GM21528 (cell line): Measurements from ENCODE around the gene OR5D14.

Experiments
- ATAC-seq: cut with Tn5 transposase; IDR thresholded peaks from one replicate; pipeline ENCODE4 v1.9.1; 2021; ENCODE audit warnings: mild to moderate bottlenecking, moderate library complexity; ENCODE audit not compliant: unreplicated experiment, low FRiP score

The OR5D14 gene

GRCh38 chr11:55795256-55795655 is at the start of gene OR5D14:
Gene OR5D14 (plus strand): TSS chr11:55795556. CDS start chr11:55795556, 0 bp downstream.
- ATAC-seq, result no peak

- ATAC-seq, result no peak
Measured at GRCh38 chr11:55773138-55773537, 22.2 kb upstream of the OR5D14 start, which contains the start of gene OR5D13. Gene OR5D13 (plus strand): TSS chr11:55773438. CDS start chr11:55773438, 0 bp downstream.

- ATAC-seq, result no peak
Measured at GRCh38 chr11:55791606-55792005, 3.8 kb upstream of the OR5D14 start.

- no peak for ATAC-seq
Measured at GRCh38 chr11:55793321-55793720, 2.0 kb upstream of the OR5D14 start.

DNA sequence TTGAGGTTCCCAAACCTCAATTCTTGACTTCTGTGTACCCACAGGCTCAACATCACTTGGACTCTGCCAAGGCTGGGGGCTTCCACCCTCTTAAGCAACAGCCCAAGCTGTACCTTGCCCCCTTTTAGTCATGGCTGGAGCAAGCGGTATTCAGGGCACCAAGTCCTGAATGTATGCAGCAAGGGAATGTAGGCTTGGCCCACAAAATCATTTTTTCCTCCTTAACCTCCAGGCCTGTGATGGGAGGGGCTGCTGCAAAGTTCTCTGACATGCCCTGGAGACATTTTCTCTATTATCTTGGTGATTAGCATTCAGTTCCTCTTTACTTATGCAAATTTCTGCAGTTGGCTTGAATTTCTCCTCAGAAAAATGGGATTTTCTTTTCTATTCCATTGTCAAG is 10.9 kb downstream of the OR5D14 start:
- no peak for ATAC-seq

DNA sequence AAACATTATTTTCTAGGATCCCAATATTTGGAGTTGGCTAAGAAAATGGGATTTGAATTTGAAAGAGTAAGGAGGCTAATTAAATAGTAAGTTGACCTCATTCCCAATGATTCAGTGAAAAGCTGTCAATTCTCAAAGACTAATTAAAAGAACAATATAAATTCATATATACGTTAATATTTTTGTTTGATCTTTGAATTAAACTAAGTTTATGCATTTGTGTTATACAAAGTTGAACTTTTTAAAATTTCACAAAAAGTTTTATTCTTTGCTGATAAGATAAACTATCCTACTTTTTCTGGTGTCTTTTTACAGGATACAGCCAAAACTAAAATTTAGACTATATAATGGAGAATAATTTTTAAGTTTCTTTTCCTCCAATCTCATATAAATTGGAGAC is 15.7 kb downstream of the OR5D14 start, which contains the start of gene OR5L1:
OR5L1 (plus strand) TSS at position 301 of the 400 bp plus-strand sequence. CDS start 100 bp downstream, outside the sequence.
- ATAC-seq, result no peak

DNA sequence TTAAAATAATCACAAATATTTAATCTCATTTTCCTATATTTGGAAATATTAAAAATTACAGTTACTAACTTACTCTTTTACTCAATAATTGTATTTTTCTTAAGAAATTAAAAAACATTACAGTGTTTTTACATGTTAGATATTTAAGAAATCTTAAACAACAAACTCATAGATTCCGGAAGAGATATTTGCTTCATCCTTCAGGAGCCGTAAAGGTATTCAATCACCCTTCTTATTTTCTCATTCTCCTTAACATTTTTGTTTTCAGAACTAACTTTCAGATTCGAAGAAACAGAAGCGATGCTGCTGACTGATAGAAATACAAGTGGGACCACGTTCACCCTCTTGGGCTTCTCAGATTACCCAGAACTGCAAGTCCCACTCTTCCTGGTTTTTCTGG is 24.0 kb downstream of the OR5D14 start, which contains the start of gene OR5D18:
OR5D18 (plus strand) TSS at position 301 of the 400 bp plus-strand sequence; CDS start at position 301, 0 bp downstream.
- no peak for ATAC-seq

DNA sequence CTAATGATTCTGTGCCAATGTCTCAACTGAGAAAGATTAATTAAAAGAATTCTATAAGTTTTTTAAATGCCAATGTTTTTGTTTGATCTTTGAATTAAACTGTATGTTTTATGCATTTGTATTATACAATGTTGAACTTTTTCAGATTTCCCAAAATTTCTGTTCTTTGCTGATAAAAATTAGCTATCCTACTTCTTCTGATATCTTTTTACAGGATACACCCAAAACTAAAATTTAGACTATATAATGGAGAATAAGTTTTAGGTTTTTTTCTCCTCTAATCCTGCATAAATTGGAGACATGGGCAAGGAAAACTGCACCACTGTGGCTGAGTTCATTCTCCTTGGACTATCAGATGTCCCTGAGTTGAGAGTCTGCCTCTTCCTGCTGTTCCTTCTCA is 31.6 kb downstream of the OR5D14 start, which contains the start of gene OR5L2:
OR5L2 (plus strand) TSS at position 301 of the 400 bp plus-strand sequence; CDS start at position 301, 0 bp downstream.
- no peak for ATAC-seq

DNA sequence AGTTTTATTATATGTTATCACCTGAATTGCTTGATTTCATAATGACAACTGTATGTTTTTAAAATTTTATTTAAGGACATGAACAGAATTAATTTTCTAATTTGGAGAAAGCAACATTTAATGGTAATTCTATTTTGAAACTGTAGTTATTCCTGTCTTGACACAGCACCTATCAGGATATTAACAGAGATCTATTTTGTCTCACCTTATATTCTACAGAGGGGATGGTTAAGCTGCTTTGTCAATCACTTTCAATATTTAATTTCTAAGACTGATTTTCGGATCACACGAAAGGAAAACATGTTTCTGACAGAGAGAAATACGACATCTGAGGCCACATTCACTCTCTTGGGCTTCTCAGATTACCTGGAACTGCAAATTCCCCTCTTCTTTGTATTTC is 43.1 kb downstream of the OR5D14 start, which contains the start of gene OR5D16:
OR5D16 (plus strand) TSS at position 301 of the 400 bp plus-strand sequence; CDS start at position 301, 0 bp downstream.
- no peak for ATAC-seq
